ENCODE results near the gene TRIM52. TPM values are rescaled to one million over a fixed set of nuclear protein-coding genes. Genes with fewer than 3 reads are reported as not detected.

Gene TRIM52
- total RNA-seq, 1 experiment from 2014 or later: 9.3 TPM

GRCh38 chr5:181281077-181281983, 20.4 kb upstream of the TRIM52 start:
- ChIA-PET POLR2A (no interaction called here), CTCF (no interaction called here)
- in situ Hi-C loops (cut with HindIII; ENCODE audit: low pct_unique_long_range_greater_than_20kb, low sequenced_read_pairs) (no loop called here), intact Hi-C loops (cut with micrococcal nuclease; ENCODE audit: unreplicated experiment) (no loop called here)
- DNase-seq (ENCODE audit: low read depth, low spot score) (no peak), ATAC-seq (no peak)
- H3K4me1 ChIP-seq (ENCODE audit: control insufficient read depth, insufficient read depth, low read length): no peaks in the 10 kb centered on the region
- peaks cover 3% of the 10 kb centered on the region; the same call in 1 of the 2 replicates for H3K27me3 ChIP-seq (ENCODE audit: control insufficient read depth, insufficient read depth, low read length)
- peak overlapping the region in 1 of 2 experiments; percentile 31; a peak in 1 of 4 replicates for H3K4me3 ChIP-seq (ENCODE audit: low read depth in 2 of 2, low read length in 2 of 2)
- H3K36me3 ChIP-seq (ENCODE audit: control insufficient read depth, insufficient read depth, low read length): no peaks in the 10 kb centered on the region
- H3K9me3 ChIP-seq (ENCODE audit: control insufficient read depth, insufficient read depth, low read depth, low read length): no peaks in the 10 kb centered on the region
- TF ChIP-seq TCF7L2 (IDR thresholded peaks at IDR 0.05; ENCODE audit: low read depth, low read length) (no peak), POLR2AphosphoS5 (IDR thresholded peaks at IDR 0.05; ENCODE audit: low read depth, low read length) (no peak), CTCF (IDR thresholded peaks at IDR 0.05) (no peak), REST (IDR thresholded peaks at IDR 0.05; ENCODE audit: insufficient read depth in 1 of 2, low read depth in 2 of 2, low read length in 1 of 2) (no peak), SIN3A (IDR thresholded peaks at IDR 0.05; ENCODE audit: borderline replicate concordance, insufficient read depth, low read depth, low read length) (no peak)
- BruUV-seq (replicated peaks): no TSS peak
- no peak overlapping the region for H3K27ac ChIP-seq (ENCODE audit: low read length)

GRCh38 chr5:181280251-181280762, 19.4 kb upstream of the TRIM52 start:
- Histone ChIP-seq H3K4me3 (ENCODE audit: low read depth in 2 of 2, low read length in 2 of 2) (peak overlapping the region in 1 of 2 experiments; percentile 31; a peak in 1 of 4 replicates), H3K4me1 (ENCODE audit: control insufficient read depth, insufficient read depth, low read length) (no peaks in the 10 kb centered on the region), H3K36me3 (ENCODE audit: control insufficient read depth, insufficient read depth, low read length) (no peaks in the 10 kb centered on the region), H3K9me3 (ENCODE audit: control insufficient read depth, insufficient read depth, low read depth, low read length) (no peaks in the 10 kb centered on the region), H3K27me3 (ENCODE audit: control insufficient read depth, insufficient read depth, low read length) (peaks cover 3% of the 10 kb centered on the region; the same call in 1 of the 2 replicates), H3K27ac (ENCODE audit: low read length) (no peak overlapping the region)
- intact Hi-C loops (cut with micrococcal nuclease; ENCODE audit: unreplicated experiment): no loop called here
- no peak for DNase-seq (ENCODE audit: low read depth, low spot score)
- ATAC-seq: no peak
- ChIA-PET POLR2A (no interaction called here), CTCF (no interaction called here)
- no TSS peak for BruUV-seq (replicated peaks)
- in situ Hi-C loops (cut with HindIII; ENCODE audit: low pct_unique_long_range_greater_than_20kb, low sequenced_read_pairs): no loop called here
- no peak for TF ChIP-seq CTCF (IDR thresholded peaks at IDR 0.05)
- TF ChIP-seq TCF7L2 (IDR thresholded peaks at IDR 0.05; ENCODE audit: low read depth, low read length): no peak
- TF ChIP-seq SIN3A (IDR thresholded peaks at IDR 0.05; ENCODE audit: borderline replicate concordance, insufficient read depth, low read depth, low read length): no peak
- no peak for TF ChIP-seq REST (IDR thresholded peaks at IDR 0.05; ENCODE audit: insufficient read depth in 1 of 2, low read depth in 2 of 2, low read length in 1 of 2)
- TF ChIP-seq POLR2AphosphoS5 (IDR thresholded peaks at IDR 0.05; ENCODE audit: low read depth, low read length): no peak
